NCI-H2107 treated with DMSO at 0.1 percent for 48 hours (cell line): Measurements from ENCODE around the gene CARD9.
"Not testable (repeated sequence)": the region's sequence is repeated elsewhere in the genome, so short reads cannot be mapped to it uniquely, and the experiment has no call there.

Experiments used
- DNase-seq: peaks from one replicate; lab custom pipeline; 2025; ENCODE audit not compliant: unreplicated experiment; lab: John Stamatoyannopoulos, UW

CARD9 gene

DNA sequence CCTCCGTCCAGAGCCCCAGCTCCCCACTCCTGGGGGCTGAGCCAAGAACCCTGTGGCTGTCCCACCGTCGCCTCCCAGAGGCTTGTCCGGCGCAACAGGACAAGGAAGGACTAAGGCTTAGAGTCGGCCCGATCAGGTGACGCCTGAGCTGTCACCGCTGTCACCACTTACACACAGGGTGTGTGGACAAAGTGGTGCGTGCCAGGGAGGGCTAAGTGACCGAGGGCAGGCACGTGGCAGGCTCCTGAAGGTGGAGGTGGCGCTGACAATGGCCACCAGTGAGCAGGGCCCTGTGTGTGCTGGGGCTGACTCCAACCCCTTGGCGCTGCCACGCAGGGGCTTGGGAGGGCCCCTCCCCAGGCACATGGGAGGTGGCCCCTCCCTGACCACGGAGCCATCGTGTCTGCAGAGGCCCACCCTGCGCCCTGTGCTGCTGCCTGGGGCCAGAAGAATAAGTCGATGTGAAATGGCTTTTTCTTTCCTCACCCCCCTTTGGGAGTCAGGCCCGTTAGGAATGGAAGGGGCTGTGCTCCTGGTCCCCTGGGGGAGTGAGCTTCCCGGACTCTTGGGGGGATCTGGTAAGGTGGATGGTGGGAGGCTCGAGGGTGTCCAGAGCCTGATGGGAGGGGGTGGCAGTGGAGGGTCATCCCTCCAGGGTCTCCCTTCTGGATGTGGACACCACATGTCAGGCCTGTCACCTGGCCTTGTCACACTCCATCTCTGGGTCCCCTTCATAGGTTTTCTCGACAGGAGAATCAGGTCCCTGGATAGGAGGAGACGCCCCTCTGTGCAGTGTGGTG is 48.8 kb downstream of the CARD9 start:
- DNase-seq = no peak

DNA sequence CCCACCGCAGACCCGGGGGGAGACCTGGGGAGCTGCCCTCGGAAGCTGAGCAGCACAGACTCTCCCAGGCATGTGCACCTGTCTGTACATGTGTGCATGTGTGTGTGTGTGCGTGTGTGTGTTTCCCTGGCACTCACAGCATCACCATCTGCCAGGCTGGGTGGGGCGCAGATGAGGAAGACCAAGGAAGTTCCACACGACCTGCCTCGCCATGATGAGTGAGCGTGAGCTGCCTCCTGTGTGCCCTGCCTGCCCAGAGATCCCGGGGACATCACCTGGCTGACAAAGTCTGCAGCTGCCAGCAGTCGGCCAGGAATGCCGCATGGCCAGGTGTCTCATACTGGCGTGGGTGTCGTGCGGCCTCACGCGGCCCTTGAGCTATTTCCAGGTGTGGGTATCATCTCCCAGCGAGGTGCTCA is 50.1 kb downstream of the CARD9 start:
- DNase-seq = no peak

DNA sequence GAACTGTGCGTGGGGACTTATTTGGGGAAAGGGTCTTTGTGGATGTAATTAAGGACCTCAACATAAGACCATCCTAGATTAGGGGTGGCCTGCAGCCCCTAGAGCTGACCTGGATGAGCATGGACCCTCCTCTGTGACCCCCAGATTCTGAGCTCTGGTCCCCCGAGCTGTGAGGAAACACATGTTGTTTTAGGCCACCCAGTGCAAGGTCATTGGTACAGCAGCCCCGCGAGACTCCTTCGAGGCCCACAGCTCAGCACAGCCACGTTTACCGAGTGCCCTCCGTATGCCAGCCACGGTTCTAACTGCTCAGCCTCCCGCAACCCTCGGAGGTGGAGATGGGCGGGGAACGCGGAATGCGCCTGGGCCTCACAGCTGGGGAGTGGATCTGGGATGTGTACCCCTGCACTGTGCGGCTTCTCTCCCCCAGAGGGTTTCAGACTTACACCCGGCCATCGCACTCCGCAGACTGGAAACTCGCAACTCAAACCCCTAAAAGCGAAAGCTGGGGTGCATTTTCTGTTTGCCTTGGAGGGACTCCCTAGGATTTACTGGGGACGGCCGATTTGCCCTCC is 50.6 kb downstream of the CARD9 start:
- no peak for DNase-seq

DNA sequence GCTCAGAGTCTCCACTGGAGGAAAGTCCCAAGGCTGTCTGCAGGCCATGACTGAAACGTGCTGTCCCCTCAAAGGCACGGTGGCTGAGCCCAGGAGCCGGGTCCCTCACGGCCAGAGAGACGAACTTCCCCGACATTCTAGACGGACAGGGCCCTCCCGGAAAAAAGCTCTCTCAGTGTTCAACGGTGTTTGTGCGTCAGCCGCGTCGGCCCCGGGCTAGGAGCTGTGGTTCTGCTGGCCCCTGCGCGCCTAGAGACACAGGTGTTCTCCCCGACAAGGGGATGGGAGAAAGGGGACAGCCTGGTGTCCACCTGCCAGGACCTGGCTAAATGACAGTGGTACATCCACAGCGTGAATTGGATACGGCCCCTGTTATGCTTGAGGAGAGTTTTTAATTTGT is 51.9 kb downstream of the CARD9 start:
- DNase-seq = no peak

DNA sequence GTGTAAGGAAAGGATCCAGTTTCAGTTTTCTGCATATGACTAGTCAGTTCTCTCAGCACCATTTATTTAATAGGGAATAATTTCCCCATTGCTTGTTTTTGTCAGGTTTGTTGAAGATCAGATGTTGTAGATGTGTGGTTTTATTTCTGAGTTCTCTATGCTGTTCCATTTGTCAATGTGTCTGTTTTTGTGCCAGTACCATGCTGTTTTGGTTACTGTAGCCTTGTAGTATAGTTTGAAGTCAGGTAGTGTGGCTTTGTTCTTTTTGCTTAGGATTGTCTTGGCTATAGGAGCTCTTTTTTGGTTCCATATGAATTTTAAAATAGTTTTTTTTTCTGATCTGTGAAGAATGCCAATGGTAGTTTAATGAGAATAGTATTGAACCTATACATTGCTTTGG is 52.5 kb downstream of the CARD9 start:
- DNase-seq = not testable (repeated sequence)

DNA sequence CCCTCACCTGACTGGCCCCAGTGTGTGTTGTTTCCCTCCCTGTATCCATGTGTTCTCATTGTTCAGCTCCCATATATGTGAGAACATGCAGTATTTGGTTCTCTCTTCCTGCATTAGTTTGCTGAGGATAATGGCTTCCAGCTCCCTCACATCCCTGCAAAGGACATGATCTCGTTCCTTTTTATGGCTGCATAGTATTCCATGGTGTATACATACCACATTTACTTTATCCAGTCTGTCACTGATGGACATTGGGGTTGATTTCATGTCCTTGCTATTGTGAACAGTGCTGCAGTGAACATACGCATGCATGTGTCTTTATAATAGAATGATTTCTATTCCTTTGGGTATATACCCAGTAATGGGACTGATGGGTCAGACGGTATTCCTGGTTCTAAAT is 53.5 kb downstream of the CARD9 start:
- not testable (repeated sequence) for DNase-seq

DNA sequence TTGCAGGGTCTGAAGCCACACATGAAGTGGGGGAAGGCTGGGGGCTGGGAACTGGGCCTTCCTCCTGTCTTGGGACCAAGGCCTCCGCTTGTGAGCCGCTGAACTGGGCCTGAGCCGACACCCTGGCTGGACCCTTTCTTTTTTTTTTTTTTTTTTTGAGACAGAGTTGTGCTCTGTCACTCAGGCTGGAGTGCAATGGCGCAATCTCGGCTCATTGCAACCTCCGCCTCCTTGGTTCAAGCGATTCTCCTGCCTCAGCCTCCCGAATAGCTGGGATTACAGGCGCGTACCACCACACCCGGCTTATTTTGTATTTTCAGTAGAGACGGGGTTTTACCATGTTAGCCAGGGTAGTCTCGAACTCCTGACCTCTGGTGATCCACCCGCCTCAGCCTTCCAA is 54.2 kb downstream of the CARD9 start:
- not testable (repeated sequence) for DNase-seq

DNA sequence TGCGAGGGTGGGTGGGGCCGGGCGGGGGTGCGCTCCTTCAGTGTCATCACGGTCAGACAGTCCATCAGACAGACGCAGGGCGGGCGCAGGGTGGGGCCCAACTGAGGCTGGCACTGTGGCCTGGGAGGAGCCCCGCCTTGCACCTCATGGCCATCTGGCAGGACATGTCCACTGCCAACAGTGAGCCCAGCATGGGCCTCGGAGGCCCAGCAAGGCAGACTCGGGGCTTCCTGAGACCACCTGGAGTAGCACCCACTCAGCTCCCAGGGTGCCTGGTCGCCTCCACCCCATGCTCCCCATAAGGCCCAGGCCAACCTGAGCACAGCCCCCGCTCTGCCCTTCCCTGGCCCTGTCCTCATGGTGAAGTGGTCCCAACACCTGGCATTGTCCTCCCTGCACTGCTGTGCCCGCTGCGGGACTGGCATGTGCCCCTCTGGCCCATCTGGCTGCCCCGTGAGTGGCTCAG is 54.7 kb downstream of the CARD9 start:
- no peak for DNase-seq

DNA sequence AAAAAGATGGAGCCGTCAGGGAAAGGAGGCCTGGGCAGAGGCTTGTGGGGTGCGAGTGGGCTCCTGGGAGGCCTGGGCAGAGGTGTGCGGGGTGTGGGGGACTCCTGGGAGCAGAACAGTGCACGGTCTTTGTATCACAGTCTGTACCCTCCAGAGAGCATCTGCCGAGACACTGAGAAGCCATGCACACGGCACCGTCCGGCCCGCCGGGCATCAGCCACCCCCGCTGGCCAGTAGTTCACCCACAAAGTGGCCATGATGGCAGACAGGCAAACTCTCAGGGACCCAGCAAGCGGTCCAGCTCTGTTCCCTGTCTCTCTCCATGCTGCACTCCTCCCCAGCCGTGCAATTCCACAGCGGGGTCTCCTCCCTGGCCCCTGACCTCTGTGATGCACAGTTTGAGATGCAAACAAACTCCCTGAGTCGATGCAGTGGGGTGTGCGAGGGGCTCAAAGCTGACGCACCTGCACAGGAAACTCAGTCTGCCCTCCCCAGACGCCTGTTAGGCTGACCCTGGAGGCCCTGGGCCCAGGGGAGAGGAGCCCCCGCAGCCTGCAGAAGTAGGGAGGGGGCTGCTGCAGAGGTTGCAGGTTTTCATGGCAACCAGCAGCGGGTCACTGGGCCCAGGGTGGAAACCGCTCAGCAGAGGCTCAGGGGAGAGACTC is 55.2 kb downstream of the CARD9 start:
- DNase-seq = no peak

DNA sequence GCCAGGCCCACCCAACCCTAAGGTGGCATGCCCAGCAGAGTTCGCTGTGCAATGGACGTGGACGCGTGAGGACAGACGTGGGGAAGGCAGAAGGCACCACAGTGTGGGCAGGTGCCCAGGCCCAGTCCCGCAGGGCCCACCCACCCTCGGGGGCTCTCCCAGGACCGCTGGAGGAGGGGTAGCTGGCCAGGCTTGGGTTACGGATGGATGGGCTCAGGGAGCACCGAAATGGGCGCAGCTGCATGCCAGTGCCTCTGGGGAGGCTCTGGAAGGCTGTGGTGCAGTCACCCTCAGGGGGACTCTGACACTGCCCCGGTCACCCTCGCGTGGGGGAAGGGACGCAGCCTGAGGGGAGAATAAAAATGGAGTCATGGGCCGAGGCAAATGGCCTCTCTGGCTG is 55.8 kb downstream of the CARD9 start:
- no peak for DNase-seq

DNA sequence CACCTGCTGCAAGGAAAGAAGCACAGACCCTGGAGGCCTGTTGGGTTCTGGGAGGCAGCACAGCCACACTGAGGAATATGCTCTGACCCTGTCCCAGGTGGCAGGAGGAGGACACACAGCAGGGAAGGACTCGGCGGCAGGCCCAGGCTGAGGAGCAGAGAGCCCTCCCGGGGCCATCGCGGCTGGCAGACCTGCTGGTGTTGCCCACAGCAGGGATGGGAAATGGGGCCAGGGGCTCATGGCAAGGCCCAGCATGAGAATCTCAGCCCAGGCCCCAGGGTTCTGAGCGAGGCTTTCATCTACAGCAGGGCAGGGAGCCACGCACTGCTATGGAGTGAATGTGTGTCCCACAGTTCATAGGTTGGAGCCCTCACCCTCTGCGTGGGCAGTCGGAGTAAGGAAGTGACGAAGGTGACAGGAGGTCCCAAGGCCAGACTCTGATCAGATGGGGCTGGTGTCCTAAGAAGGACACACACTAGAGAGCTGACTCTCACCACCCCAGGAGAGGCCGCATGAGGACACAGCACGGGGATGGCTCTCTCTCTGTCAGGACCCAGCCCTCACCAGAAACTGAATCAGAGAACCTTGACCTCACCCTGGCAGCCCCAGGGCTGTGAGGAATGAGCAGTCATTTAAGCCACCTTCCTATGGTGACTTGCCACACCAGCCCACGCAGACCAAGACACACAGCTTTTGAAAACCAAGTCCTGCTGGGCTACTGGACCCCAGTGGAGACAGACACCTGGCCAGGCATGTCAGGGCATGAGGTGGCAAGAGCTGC is 56.4 kb downstream of the CARD9 start:
- DNase-seq = no peak

DNA sequence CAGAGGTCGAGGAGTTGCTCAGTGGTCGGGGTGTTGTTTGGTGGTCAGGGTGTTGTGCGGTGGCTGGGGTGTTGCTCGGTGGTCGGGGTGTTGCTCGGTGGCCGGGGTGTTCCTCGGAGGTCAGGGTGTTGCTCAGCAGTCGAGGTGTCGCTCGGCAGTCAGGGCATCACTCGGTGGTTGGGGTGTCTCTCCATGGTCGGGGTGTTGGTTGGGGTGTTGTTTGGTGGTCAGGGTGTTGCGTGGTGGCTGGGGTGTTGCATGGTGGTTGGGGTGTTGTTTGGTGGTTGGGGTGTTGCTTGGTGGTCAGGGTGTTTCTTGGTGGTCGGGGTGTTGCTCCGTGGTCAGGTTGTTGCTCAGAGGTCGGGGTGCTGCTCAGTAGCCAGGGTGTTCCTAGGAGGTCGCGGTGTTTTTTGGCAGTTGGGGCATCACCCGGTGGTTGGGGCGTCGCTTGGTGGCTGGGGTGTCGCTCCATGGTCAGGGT is 57.2 kb downstream of the CARD9 start:
- DNase-seq = no peak

DNA sequence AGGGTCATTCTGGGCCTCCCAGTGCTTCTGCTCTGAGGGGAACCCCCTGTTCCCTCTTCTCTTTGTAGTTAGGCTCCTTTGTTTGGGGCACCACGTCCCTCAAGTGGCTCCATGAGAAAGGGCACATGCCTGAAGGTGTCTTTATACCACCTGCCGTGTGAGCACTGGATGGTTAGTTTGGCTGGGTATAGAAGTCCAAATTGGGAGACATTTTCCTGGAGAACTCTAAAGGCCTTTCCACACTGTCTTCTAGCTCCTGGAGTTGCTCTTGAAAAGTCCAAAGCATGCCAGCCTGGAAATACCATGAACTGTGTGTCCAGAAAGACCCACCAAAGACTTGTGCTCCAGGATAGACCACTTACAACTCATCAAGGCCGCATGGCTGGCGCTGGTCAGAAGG is 58.5 kb downstream of the CARD9 start:
- DNase-seq = no peak

DNA sequence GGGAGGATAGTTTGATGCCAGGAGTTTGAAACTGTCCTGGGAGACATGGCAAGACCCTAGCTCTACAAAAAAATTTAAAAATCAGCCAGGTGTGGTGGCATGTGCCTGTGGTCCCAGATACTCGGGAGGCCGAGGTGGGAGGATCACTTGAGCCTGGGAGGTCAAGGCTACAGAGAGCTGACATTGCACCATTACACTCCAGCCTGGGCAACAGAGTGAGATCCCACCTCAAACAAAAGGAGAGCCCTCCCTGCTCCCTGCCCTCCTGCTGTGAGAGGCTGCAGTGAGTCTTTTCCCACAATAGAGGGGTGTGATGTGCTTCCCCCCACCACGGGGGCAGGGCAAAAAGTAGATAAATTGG is 59.4 kb downstream of the CARD9 start:
- no peak for DNase-seq
